H1 (cell line): ENCODE data around the gene FASLG. TPM values are rescaled to one million over a fixed set of nuclear protein-coding genes. Genes with fewer than 3 reads are reported as not detected.

Experiments used
- CTCF ChIA-PET: fragments of 300-600 bp; sonication (Branson Sonifier 250); formaldehyde crosslinking; loops from one replicate; lab custom pipeline; 2021; ENCODE audit not compliant: partially characterized antibody; lab: Charles Lee
- POLR2A ChIA-PET: fragments of 300-600 bp; sonication (Branson Sonifier 250); formaldehyde crosslinking; loops from one replicate; lab custom pipeline; 2021; ENCODE audit warnings: inconsistent platforms; ENCODE audit not compliant: partially characterized antibody; lab: Charles Lee
- DNase-seq, 2 experiments: peaks; one replicate each; pipeline versions ENCODE4 v3.0.0 to v3.0.0-alpha.2; 2010 to 2022; ENCODE audit warnings: low spot score in 2 of 2, low read depth in 1 of 2, mixed read lengths in 1 of 2
- FAIRE-seq: peaks from 2 replicates; lab custom pipeline; 2011; peaks lifted over from hg19 to GRCh38; lab: Jason Lieb, UNC
- H2AFZ ChIP-seq: 2 replicates; pipeline ENCODE4 v1.8.1; 2012; ENCODE audit warnings: low read length, inconsistent platforms
- H2AK5ac ChIP-seq: 2 replicates; pipeline ENCODE4 v1.6.1; 2013; ENCODE audit warnings: low read depth, low read length
- H2BK120ac ChIP-seq: replicated peaks from 2 replicates; pipeline ENCODE3; 2013; ENCODE audit warnings: low read depth, low read length, inconsistent platforms
- H2BK12ac ChIP-seq: 2 replicates; pipeline ENCODE4 v1.6.1; 2013; ENCODE audit warnings: low read depth, low read length
- H2BK15ac ChIP-seq: 2 replicates; pipeline ENCODE4 v1.6.1; 2013; ENCODE audit warnings: low read length
- H2BK20ac ChIP-seq: 2 replicates; pipeline ENCODE4 v1.6.1; 2013; ENCODE audit warnings: low read length
- H2BK5ac ChIP-seq: 2 replicates; pipeline ENCODE4 v1.6.1; 2013; ENCODE audit warnings: low read depth, low read length
- H3K14ac ChIP-seq: 2 replicates; pipeline ENCODE4 v1.6.1; 2013; ENCODE audit warnings: inconsistent platforms; ENCODE audit not compliant: insufficient read length
- H3K18ac ChIP-seq: 2 replicates; pipeline ENCODE4 v1.6.1; 2013; ENCODE audit warnings: low read length; ENCODE audit errors: extremely low read depth
- H3K23ac ChIP-seq: 2 replicates; pipeline ENCODE4 v1.6.1; 2013; ENCODE audit warnings: inconsistent platforms; ENCODE audit not compliant: insufficient read length
- H3K23me2 ChIP-seq: 2 replicates; pipeline ENCODE4 v1.6.1; 2013; ENCODE audit warnings: low read depth, low read length
- H3K27ac ChIP-seq: 2 replicates; pipeline ENCODE4 v1.6.1; 2011; ENCODE audit warnings: low read depth, low read length, inconsistent platforms
- H3K27me3 ChIP-seq, 4 experiments: replicated peaks in 1 of 4; 1 replicate in 1 of 4; 2 replicates in 3 of 4; pipeline versions ENCODE4 v1.6.1 to v1.8.1; 2011 to 2013; ENCODE audit warnings: low read length in 3 of 4, mild to moderate bottlenecking in 3 of 4, inconsistent platforms in 2 of 4, mixed read lengths in 2 of 4, moderate library complexity in 1 of 4; ENCODE audit not compliant: control insufficient read depth in 3 of 4, insufficient read depth in 3 of 4; ENCODE audit errors: extremely low read depth in 1 of 4
- H3K36me3 ChIP-seq, 4 experiments: 2 replicates each; pipeline versions ENCODE4 v1.6.1 to v1.8.1; 2011 to 2013; ENCODE audit warnings: mild to moderate bottlenecking in 4 of 4, low read length in 3 of 4, moderate library complexity in 2 of 4, control low read depth in 1 of 4, inconsistent platforms in 1 of 4; ENCODE audit not compliant: insufficient read depth in 4 of 4, control insufficient read depth in 2 of 4
- H3K4ac ChIP-seq: replicated peaks from 2 replicates; pipeline ENCODE3; 2013; ENCODE audit warnings: low read length, low read depth, mixed read lengths, inconsistent platforms; ENCODE audit not compliant: insufficient read length
- H3K4me1 ChIP-seq, 4 experiments: replicated peaks in 1 of 4; 1 replicate in 1 of 4; 2 replicates in 3 of 4; pipeline versions ENCODE4 v1.6.1 to v1.8.1; 2011 to 2013; ENCODE audit warnings: low read length in 3 of 4, inconsistent platforms in 2 of 4, mixed read lengths in 1 of 4; ENCODE audit not compliant: insufficient read depth in 4 of 4, control insufficient read depth in 3 of 4
- H3K4me2 ChIP-seq, 2 experiments: 2 replicates each; pipeline versions ENCODE4 v1.6.1 to v1.8.1; 2011 to 2013; ENCODE audit warnings: low read depth in 2 of 2, low read length in 2 of 2, control low read depth in 1 of 2, inconsistent platforms in 1 of 2, mild to moderate bottlenecking in 1 of 2; ENCODE audit not compliant: insufficient read depth in 1 of 2
- H3K4me3 ChIP-seq, 4 experiments: fragments of 200-600, 300-600 bp in 1 of 4; sonication (generic), shearing (Covaris generic), sonication (Bioruptor Twin) in 1 of 4; 2 replicates each; pipeline versions ENCODE4 v1.5.1 to v1.8.1; 2011 to 2016; ENCODE audit warnings: low read length in 4 of 4, low read depth in 3 of 4, control low read depth in 2 of 4, inconsistent platforms in 2 of 4, mild to moderate bottlenecking in 2 of 4, mixed read lengths in 1 of 4, moderate library complexity in 1 of 4; ENCODE audit not compliant: insufficient read depth in 2 of 4; ENCODE audit errors: extremely low read depth in 1 of 4
- H3K56ac ChIP-seq: replicated peaks from 2 replicates; pipeline ENCODE3; 2013; ENCODE audit warnings: low read depth, mild to moderate bottlenecking, mixed read lengths, low read length, inconsistent platforms; ENCODE audit not compliant: insufficient read length
- H3K79me1 ChIP-seq: 2 replicates; pipeline ENCODE4 v1.6.1; 2013; ENCODE audit warnings: low read depth, low read length, control low read depth
- H3K79me2 ChIP-seq, 2 experiments: 2 replicates each; pipeline versions ENCODE4 v1.6.1 to v1.8.1; 2012 to 2013; ENCODE audit warnings: low read length in 2 of 2, mild to moderate bottlenecking in 2 of 2, inconsistent platforms in 1 of 2; ENCODE audit not compliant: insufficient read depth in 2 of 2, control insufficient read depth in 1 of 2
- H3K9ac ChIP-seq, 4 experiments: replicated peaks in 1 of 4; 1 replicate in 1 of 4; 2 replicates in 3 of 4; pipeline versions ENCODE4 v1.6.1 to v1.8.1; 2011 to 2013; ENCODE audit warnings: low read depth in 3 of 4, low read length in 3 of 4, control low read depth in 2 of 4, mild to moderate bottlenecking in 2 of 4, moderate library complexity in 2 of 4, inconsistent platforms in 1 of 4; ENCODE audit errors: extremely low read depth in 1 of 4
- H3K9me3 ChIP-seq, 2 experiments: 2 replicates each; pipeline versions ENCODE4 v1.6.1 to v1.8.1; 2012 to 2013; ENCODE audit warnings: mild to moderate bottlenecking in 2 of 2, moderate library complexity in 2 of 2, control low read depth in 1 of 2, inconsistent platforms in 1 of 2, low read depth in 1 of 2, low read length in 1 of 2, mixed read lengths in 1 of 2; ENCODE audit not compliant: insufficient read depth in 2 of 2
- H4K20me1 ChIP-seq, 2 experiments: replicated peaks in 1 of 2; 2 replicates each; pipeline versions ENCODE3 to v1.8.1; 2011 to 2013; ENCODE audit warnings: inconsistent platforms in 2 of 2, low read length in 2 of 2, mild to moderate bottlenecking in 1 of 2; ENCODE audit not compliant: insufficient read depth in 2 of 2, control insufficient read depth in 1 of 2
- H4K5ac ChIP-seq: 2 replicates; pipeline ENCODE4 v1.6.1; 2013; ENCODE audit warnings: low read length, low read depth, mixed read lengths, inconsistent platforms; ENCODE audit not compliant: insufficient read length
- H4K8ac ChIP-seq: 2 replicates; pipeline ENCODE4 v1.8.0; 2013; ENCODE audit warnings: mild to moderate bottlenecking, moderate library complexity, low read length, inconsistent platforms; ENCODE audit not compliant: insufficient read depth; ENCODE audit errors: extremely low read depth
- H4K91ac ChIP-seq: replicated peaks from 2 replicates; pipeline ENCODE3; 2013; ENCODE audit warnings: low read length, mixed read lengths, inconsistent platforms; ENCODE audit not compliant: insufficient read length
- BACH1 ChIP-seq: IDR thresholded peaks from 2 replicates; pipeline ENCODE4 v1.6.1; 2012; ENCODE audit warnings: low read length, improper control_type of control experiment
- GTF2F1 ChIP-seq: IDR thresholded peaks from 2 replicates; pipeline ENCODE4 v1.6.1; 2012; ENCODE audit warnings: low read depth, low read length, improper control_type of control experiment, borderline replicate concordance
- JUN ChIP-seq: IDR thresholded peaks from 2 replicates; pipeline ENCODE4 v1.6.1; 2011; ENCODE audit warnings: low read depth, mild to moderate bottlenecking, improper control_type of control experiment, low read length
- JUND ChIP-seq: IDR thresholded peaks from 2 replicates; pipeline ENCODE4 v1.6.1; 2011; ENCODE audit warnings: mild to moderate bottlenecking, improper control_type of control experiment, low read length
- KDM4A ChIP-seq: IDR thresholded peaks from one replicate; pipeline ENCODE4 v1.7.1; 2012; ENCODE audit warnings: low read depth, mild to moderate bottlenecking, moderate library complexity, low read length, inconsistent platforms; ENCODE audit not compliant: severe bottlenecking
- SIRT6 ChIP-seq: IDR thresholded peaks from one replicate; pipeline ENCODE4 v1.7.1; 2012; ENCODE audit warnings: low read length, inconsistent platforms
- SUZ12 ChIP-seq: fragments of 200-600 bp; sonication (generic); IDR thresholded peaks from 2 replicates; pipeline ENCODE4 v1.6.1; 2012; ENCODE audit warnings: mild to moderate bottlenecking, inconsistent platforms, low read length, moderate library complexity, mixed read lengths
- TAF1 ChIP-seq: IDR thresholded peaks from 2 replicates; pipeline ENCODE4 v1.6.1; 2011; ENCODE audit warnings: mild to moderate bottlenecking, low read depth, low read length
- YY1 ChIP-seq: IDR thresholded peaks from 2 replicates; pipeline ENCODE4 v1.6.1; 2011; ENCODE audit warnings: low read depth, mild to moderate bottlenecking, low read length
- WGBS, 2 experiments: shearing (Covaris generic) in 1 of 2; methylation state at CpG; one replicate each; pipeline versions ENCODE4 v1.1.6 to v1.1.7; 2013 to 2015; ENCODE audit warnings: low lambda C conversion rate in 2 of 2, mixed read lengths in 2 of 2, inconsistent platforms in 1 of 2, low coverage in 1 of 2, missing lambda C conversion rate in 1 of 2; ENCODE audit not compliant: insufficient replicate concordance in 2 of 2, insufficient coverage in 1 of 2, insufficient read length in 1 of 2; ENCODE audit errors: extremely low coverage in 1 of 2, missing lambda C conversion rate in 1 of 2; 5-methylcytosine and 5-hydroxymethylcytosine counted together
- long read RNA-seq, 2 experiments: library from RNA in 1 of 2; library from capped mRNA in 1 of 2; stranded (forward); transcript quantifications; one replicate each; pipeline ENCODE4 v2.0.0, GENCODE V29; 2021; ENCODE audit warnings: inconsistent platforms in 1 of 2
- polyA minus RNA-seq, 3 experiments: library from RNA; depleted of rRNA, polyadenylated mRNA; stranded (reverse); fragments of >200 nt; gene quantifications; 1 replicate in 2 of 3; 2 replicates in 1 of 3; pipeline ENCODE4 v1.2.3, GENCODE V29; 2011
- polyA plus RNA-seq, 7 experiments: library from polyadenylated mRNA; depleted of rRNA in 3 of 7; stranded (reverse) in 5 of 7; unstranded in 2 of 7; fragments of >200 nt in 5 of 7; fragments of 200-250 nt in 2 of 7; gene quantifications; 1 replicate in 5 of 7; 2 replicates in 1 of 7; 4 replicates in 1 of 7; pipeline versions ENCODE4 v1.2.1 to v1.2.3, GENCODE V29; 2011 to 2013; ENCODE audit warnings: missing spikeins in 2 of 7, mixed read lengths in 2 of 7
- total RNA-seq: library from RNA; stranded (reverse); fragmentation: NEBNext Ultra II Directional; extraction: Animal tissue kit (Norgen Biotek cat#: 25700); gene quantifications from 2 replicates; pipeline ENCODE4 v1.2.1, GENCODE V29; 2021

FASLG gene, protein sequence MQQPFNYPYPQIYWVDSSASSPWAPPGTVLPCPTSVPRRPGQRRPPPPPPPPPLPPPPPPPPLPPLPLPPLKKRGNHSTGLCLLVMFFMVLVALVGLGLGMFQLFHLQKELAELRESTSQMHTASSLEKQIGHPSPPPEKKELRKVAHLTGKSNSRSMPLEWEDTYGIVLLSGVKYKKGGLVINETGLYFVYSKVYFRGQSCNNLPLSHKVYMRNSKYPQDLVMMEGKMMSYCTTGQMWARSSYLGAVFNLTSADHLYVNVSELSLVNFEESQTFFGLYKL
- not detected in 2 replicates for total RNA-seq
- not detected in 2 replicates for polyA plus RNA-seq (2011; rRNA removed)
- not detected for polyA plus RNA-seq (2011; cell fraction: cytosol; rRNA removed)
- not detected for polyA plus RNA-seq (2011; cell fraction: nucleus; rRNA removed)
- not detected in 4 replicates for polyA plus RNA-seq (2012, experiment 1 of 2)
- not detected for polyA plus RNA-seq (2012, experiment 2 of 2)
- polyA plus RNA-seq (2013, experiment 1 of 2), result not detected
- polyA plus RNA-seq (2013, experiment 2 of 2), result not detected
- polyA minus RNA-seq (2011; rRNA and poly(A)+ RNA removed), result not detected in 2 replicates
- polyA minus RNA-seq (2011; cell fraction: cytosol; rRNA and poly(A)+ RNA removed), result not detected
- polyA minus RNA-seq (2011; cell fraction: nucleus; rRNA and poly(A)+ RNA removed), result not detected
- long read RNA-seq, experiment 1, result 0 reads
- long read RNA-seq, experiment 2, result 0 reads

GRCh38 chr1:172658871-172659453, at the start of gene FASLG:
Gene FASLG, plus strand, starts transcription at chr1:172659103. Its CDS starts 99 bp downstream, at chr1:172659202.
- Histone ChIP-seq H2BK15ac (no peak within 1 kb of the TSS), H2BK12ac (no peak within 1 kb of the TSS), H3K23ac (no peak within 1 kb of the TSS), H3K9ac (no peak within 1 kb of the TSS), H4K5ac (no peak within 1 kb of the TSS)
- TF ChIP-seq JUN (no peak), TAF1 (no peak), KDM4A (no peak), GTF2F1 (no peak), SUZ12 (no peak), JUND (no peak), YY1 (no peak), BACH1 (no peak), SIRT6 (no peak)
- TF ChIP-seq, all 59 proteins: peak for 0
- Histone ChIP-seq H3K4ac (no peak within 1 kb of the TSS), H4K91ac (no peak within 1 kb of the TSS), H3K14ac (no peak within 1 kb of the TSS), H3K27me3 (no peaks in the 10 kb centered on the region), H3K4me3 (no peak within 1 kb of the TSS), H3K79me2 (no peaks in the 10 kb centered on the region), H3K79me1 (no peaks in the 10 kb centered on the region), H2BK120ac (no peak within 1 kb of the TSS), H3K4me2 (no peak within 1 kb of the TSS), H3K36me3 (no peaks in the 10 kb centered on the region), H4K8ac (no peak within 1 kb of the TSS), H2BK5ac (no peak within 1 kb of the TSS), H3K23me2 (no peaks in the 10 kb centered on the region), H2BK20ac (no peak within 1 kb of the TSS), H4K20me1 (no peaks in the 10 kb centered on the region), H3K56ac (no peak within 1 kb of the TSS), H3K9me3 (no peaks in the 10 kb centered on the region), H3K4me1 (no peaks in the 10 kb centered on the region), H2AFZ (no peak within 1 kb of the TSS), H2AK5ac (no peak within 1 kb of the TSS), H3K18ac (no peak within 1 kb of the TSS), H3K27ac (no peak within 1 kb of the TSS)
- WGBS, 2 experiments, result 87% methylated on average over 9 of the region's 11 CpGs; no CpG with 5 or more reads in 1 of the 2 experiments
- POLR2A ChIA-PET, result interaction anchor here (0.6 kb wide), 1 partner anchor 410 kb away, joined by 3 read pairs; no protein-coding TSS in a partner anchor
- CTCF ChIA-PET, result interaction anchor here (1.6 to 2.1 kb wide), 2 partner anchors 49 to 61 kb away, joined by 4 to 6 read pairs; no protein-coding TSS in a partner anchor
- DNase-seq, result no peak
- FAIRE-seq, result no peak
